HCT116 (cell line): ENCODE measurements around the gene PARP8. TPM values are rescaled to one million over a fixed set of nuclear protein-coding genes. Genes with fewer than 3 reads are reported as not detected.

Experiments used
- ATAC-seq: fragments of 200-7000 bp; cut with Tn5 transposase; 2 replicates; pipeline ENCODE4 v1.9.1; 2020; ENCODE audit warnings: mild to moderate bottlenecking, moderate library complexity
- BruUV-seq: library from RNA; stranded (reverse); fragments of 400-500 nt; replicated peaks from 2 replicates; lab custom pipeline; 2021; lab: Mats Ljungman, UMichigan
- CTCF ChIA-PET: fragments of 300-600 bp; sonication (Branson Sonifier 250); formaldehyde crosslinking; loops from one replicate; lab custom pipeline; 2021; ENCODE audit warnings: antibody characterized with exemption; lab: Charles Lee
- POLR2A ChIA-PET: fragments of 300-600, 350-600 bp; sonication (Branson Sonifier 250); formaldehyde crosslinking; loops from one replicate; lab custom pipeline; 2021; ENCODE audit warnings: antibody characterized with exemption; lab: Charles Lee
- RAD21 ChIA-PET, 2 experiments: fragments of 300-600 bp; sonication (Branson Sonifier 250); formaldehyde crosslinking; loops; one replicate each; lab custom pipeline; 2023; ENCODE audit warnings: low total read pairs in 2 of 2; ENCODE audit not compliant: uncharacterized antibody in 2 of 2, unreplicated experiment in 2 of 2, low non-redundant PET in 1 of 2; lab: Charles Lee
- DNase-seq: peaks from one replicate; pipeline ENCODE4 v3.0.0-alpha.2; 2010; ENCODE audit warnings: low read depth, low spot score
- H2AFZ ChIP-seq: fragments of 200-600 bp; shearing (Covaris generic), sonication (generic); 2 replicates; pipeline ENCODE4 v1.6.1; 2017; ENCODE audit warnings: low read depth, mixed run types, mixed read lengths, antibody characterized with exemption, low read length; ENCODE audit not compliant: poor library complexity, severe bottlenecking
- H3K27ac ChIP-seq: 2 replicates; pipeline ENCODE4 v1.5.1; 2012; ENCODE audit warnings: low read depth, low read length
- H3K27me3 ChIP-seq: fragments of 200-600 bp; sonication (generic); 2 replicates; pipeline ENCODE4 v1.6.1; 2016; ENCODE audit warnings: mixed run types, low read length, mixed read lengths; ENCODE audit not compliant: insufficient read depth
- H3K36me3 ChIP-seq, 2 experiments: fragments of 200-500 bp in 1 of 2; fragments of 200-600 bp in 1 of 2; sonication (Bioruptor generic) in 1 of 2; sonication (generic) in 1 of 2; 2 replicates each; pipeline versions ENCODE4 v1.5.1 to v1.6.1; 2014 to 2016; ENCODE audit warnings: low read length in 2 of 2, inconsistent platforms in 1 of 2, mixed read lengths in 1 of 2, mixed run types in 1 of 2; ENCODE audit not compliant: insufficient read depth in 2 of 2, control insufficient read depth in 1 of 2
- H3K4me1 ChIP-seq, 2 experiments: fragments of 200-600 bp in 1 of 2; sonication (generic) in 1 of 2; 2 replicates each; pipeline versions ENCODE4 v1.5.1 to v1.6.1; 2012 to 2017; ENCODE audit warnings: low read length in 2 of 2, inconsistent platforms in 1 of 2, mild to moderate bottlenecking in 1 of 2, mixed read lengths in 1 of 2, mixed run types in 1 of 2, moderate library complexity in 1 of 2; ENCODE audit not compliant: insufficient read depth in 2 of 2, control insufficient read depth in 1 of 2
- H3K4me2 ChIP-seq: fragments of 200-600 bp; sonication (generic); 2 replicates; pipeline ENCODE4 v1.6.1; 2017; ENCODE audit warnings: mixed run types, low read length, mixed read lengths
- H3K4me3 ChIP-seq, 2 experiments: fragments of 200-600 bp in 1 of 2; sonication (generic) in 1 of 2; replicated peaks in 1 of 2; 2 replicates each; pipeline ENCODE4 v1.5.1; 2011 to 2016; ENCODE audit warnings: low read length in 2 of 2, control low read depth in 1 of 2, low read depth in 1 of 2, mild to moderate bottlenecking in 1 of 2, mixed read lengths in 1 of 2, mixed run types in 1 of 2
- H3K79me2 ChIP-seq: fragments of 200-600 bp; sonication (generic); 2 replicates; pipeline ENCODE4 v1.6.1; 2017; ENCODE audit warnings: mild to moderate bottlenecking, mixed run types, low read length, moderate library complexity, mixed read lengths; ENCODE audit not compliant: insufficient read depth
- H3K9ac ChIP-seq: fragments of 200-600 bp; sonication (generic); 2 replicates; pipeline ENCODE4 v1.6.1; 2016; ENCODE audit warnings: low read length, mixed read lengths
- H3K9me2 ChIP-seq: fragments of 200-600 bp; sonication (generic), shearing (Covaris generic); 2 replicates; pipeline ENCODE4 v1.6.1; 2017; ENCODE audit warnings: mixed run types, mild to moderate bottlenecking, moderate library complexity; ENCODE audit not compliant: insufficient read depth
- H3K9me3 ChIP-seq, 2 experiments: fragments of 200-500 bp in 1 of 2; fragments of 200-600 bp in 1 of 2; sonication (Bioruptor generic) in 1 of 2; sonication (generic) in 1 of 2; 2 replicates each; pipeline ENCODE4 v1.6.1; 2014 to 2017; ENCODE audit warnings: low read length in 2 of 2, mixed read lengths in 2 of 2, inconsistent platforms in 1 of 2, low read depth in 1 of 2, mild to moderate bottlenecking in 1 of 2, mixed run types in 1 of 2, moderate library complexity in 1 of 2; ENCODE audit not compliant: control insufficient read depth in 1 of 2, insufficient read depth in 1 of 2
- H4K20me1 ChIP-seq: fragments of 200-600 bp; sonication (generic), shearing (Covaris generic); 2 replicates; pipeline ENCODE4 v1.6.1; 2017; ENCODE audit warnings: mixed run types, mild to moderate bottlenecking, moderate library complexity; ENCODE audit not compliant: insufficient read depth
- ATF3 ChIP-seq: IDR thresholded peaks from 2 replicates; pipeline ENCODE4 v1.6.1; 2012
- EGR1 ChIP-seq: IDR thresholded peaks from 2 replicates; pipeline ENCODE4 v1.6.1; 2012; ENCODE audit warnings: low read depth
- EZH2 ChIP-seq: fragments of 200-600 bp; sonication (generic); IDR thresholded peaks from 2 replicates; pipeline ENCODE4 v1.6.1; 2017; ENCODE audit warnings: antibody characterized with exemption, mixed run types
- EZH2phosphoT487 ChIP-seq: fragments of 200-600 bp; IDR thresholded peaks from 2 replicates; pipeline ENCODE4 v1.6.1; 2018; ENCODE audit warnings: antibody characterized with exemption, borderline replicate concordance
- FOSL1 ChIP-seq: IDR thresholded peaks from 2 replicates; pipeline ENCODE4 v1.6.1; 2012; ENCODE audit warnings: low read depth
- JUND ChIP-seq: IDR thresholded peaks from 2 replicates; pipeline ENCODE4 v1.6.1; 2012
- MAX ChIP-seq: IDR thresholded peaks from 2 replicates; pipeline ENCODE4 v1.6.1; 2012
- RAD21 ChIP-seq: IDR thresholded peaks from 2 replicates; pipeline ENCODE4 v1.6.1; 2012; ENCODE audit warnings: low read depth, mild to moderate bottlenecking
- SP1 ChIP-seq: IDR thresholded peaks from 2 replicates; pipeline ENCODE4 v1.6.1; 2012; ENCODE audit warnings: low read depth
- SRF ChIP-seq: IDR thresholded peaks from 2 replicates; pipeline ENCODE4 v1.6.1; 2012; ENCODE audit warnings: low read depth
- TCF7L2 ChIP-seq: IDR thresholded peaks from 2 replicates; pipeline ENCODE4 v1.7.0; 2011; ENCODE audit warnings: borderline replicate concordance, inconsistent platforms; ENCODE audit not compliant: insufficient read depth, insufficient read length; ENCODE audit errors: extremely low read depth
- YY1 ChIP-seq: IDR thresholded peaks from 2 replicates; pipeline ENCODE4 v1.6.1; 2011; ENCODE audit warnings: low read length, low read depth, moderate library complexity, mild to moderate bottlenecking; ENCODE audit not compliant: insufficient replicate concordance; ENCODE audit errors: extremely low read depth
- ZFX ChIP-seq: fragments of 450-650 bp; IDR thresholded peaks from 2 replicates; pipeline ENCODE4 v1.6.1; 2017
- intact Hi-C: fragments of 100-400 bp; cut with micrococcal nuclease; formaldehyde crosslinking; loops from 2 replicates; pipeline ENCODE4 v1.10.0; 2022
- total RNA-seq: library from RNA; stranded (reverse); gene quantifications from one replicate; pipeline ENCODE4 v1.2.1, GENCODE V29; 2021; ENCODE audit not compliant: unreplicated experiment

The PARP8 gene
- total RNA-seq, 1 experiment from 2014 or later: 19.0 TPM

DNA sequence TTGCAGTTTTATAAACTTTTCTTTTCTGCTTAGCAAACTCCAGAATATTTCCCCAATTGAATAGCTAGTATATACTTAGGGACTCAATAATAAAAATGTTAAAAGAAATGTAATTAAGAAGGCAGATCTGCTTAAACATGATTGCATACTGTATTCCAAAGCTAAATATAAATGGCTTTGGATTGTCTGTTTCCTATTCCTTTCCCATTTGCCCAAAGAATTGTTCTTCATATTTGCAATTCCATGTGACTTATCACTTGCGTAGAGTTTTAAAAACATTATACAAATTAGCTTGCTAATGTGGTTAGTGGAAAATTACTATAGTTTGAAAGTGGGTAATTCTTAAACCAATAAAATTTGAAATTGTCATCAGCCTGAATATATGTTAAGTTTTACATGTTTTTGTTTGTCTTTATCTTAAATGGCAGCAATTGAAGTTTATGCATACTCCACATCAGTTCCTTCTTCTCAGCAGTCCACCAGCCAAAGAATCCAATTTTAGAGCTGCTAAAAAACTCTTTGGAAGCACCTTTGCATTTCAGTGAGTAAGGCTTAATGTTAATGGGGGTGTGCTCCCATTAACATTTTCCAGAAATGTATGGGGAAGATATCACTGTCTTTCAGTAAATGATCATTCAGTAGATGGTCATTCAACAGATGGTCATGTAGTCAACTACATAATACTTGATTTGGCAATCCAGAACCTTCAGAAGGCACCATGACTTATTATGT, 161.2 kb downstream of the PARP8 start:
- POLR2A ChIA-PET: no interaction called here
- Histone ChIP-seq H3K79me2 (no peaks in the 10 kb centered on the region), H4K20me1 (no peaks in the 10 kb centered on the region), H3K27ac (no peak overlapping the region), H2AFZ (no peak overlapping the region), H3K36me3 (no peaks in the 10 kb centered on the region), H3K4me3 (no peak overlapping the region)
- BruUV-seq: no TSS peak
- intact Hi-C loops: no loop called here
- TF ChIP-seq YY1 (no peak), ZFX (no peak), ATF3 (no peak), FOSL1 (no peak), TCF7L2 (no peak), EZH2phosphoT487 (no peak), RAD21 (no peak), SP1 (no peak), SRF (no peak), EZH2 (no peak), EGR1 (no peak), JUND (no peak)
- TF ChIP-seq, all 23 proteins: peak for 0
- CTCF ChIA-PET: no interaction called here
- no peak for DNase-seq
- Histone ChIP-seq H3K9me3 (no peaks in the 10 kb centered on the region), H3K27me3 (no peaks in the 10 kb centered on the region), H3K4me1 (no peaks in the 10 kb centered on the region), H3K9me2 (no peaks in the 10 kb centered on the region), H3K4me2 (no peak overlapping the region), H3K9ac (no peak overlapping the region)
- no peak for ATAC-seq
- RAD21 ChIA-PET: interaction anchor here in 1 of 2 experiments (0.6 kb wide), 1 partner anchor 491 kb away, joined by 3 read pairs; no protein-coding TSS in a partner anchor

- BruUV-seq: no TSS peak
- Histone ChIP-seq H3K9ac (no peak overlapping the region), H3K9me2 (no peaks in the 10 kb centered on the region), H3K4me3 (no peak overlapping the region), H3K9me3 (no peaks in the 10 kb centered on the region), H3K36me3 (no peaks in the 10 kb centered on the region), H3K4me2 (no peak overlapping the region), H2AFZ (no peak overlapping the region), H3K27me3 (no peaks in the 10 kb centered on the region), H3K79me2 (no peaks in the 10 kb centered on the region), H4K20me1 (no peaks in the 10 kb centered on the region), H3K4me1 (no peaks in the 10 kb centered on the region), H3K27ac (no peak overlapping the region)
- TF ChIP-seq MAX: no peak
- TF ChIP-seq EZH2: no peak
- no peak for TF ChIP-seq ATF3
- DNase-seq: no peak
- ChIA-PET RAD21 (no interaction called here), POLR2A (no interaction called here), CTCF (no interaction called here)
- ATAC-seq: no peak
- intact Hi-C loops: no loop called here
Measured at GRCh38 chr5:50829023-50829422, 162.6 kb downstream of the PARP8 start.
